ENCODE data around the gene THAP4.

THAP4 gene

DNA sequence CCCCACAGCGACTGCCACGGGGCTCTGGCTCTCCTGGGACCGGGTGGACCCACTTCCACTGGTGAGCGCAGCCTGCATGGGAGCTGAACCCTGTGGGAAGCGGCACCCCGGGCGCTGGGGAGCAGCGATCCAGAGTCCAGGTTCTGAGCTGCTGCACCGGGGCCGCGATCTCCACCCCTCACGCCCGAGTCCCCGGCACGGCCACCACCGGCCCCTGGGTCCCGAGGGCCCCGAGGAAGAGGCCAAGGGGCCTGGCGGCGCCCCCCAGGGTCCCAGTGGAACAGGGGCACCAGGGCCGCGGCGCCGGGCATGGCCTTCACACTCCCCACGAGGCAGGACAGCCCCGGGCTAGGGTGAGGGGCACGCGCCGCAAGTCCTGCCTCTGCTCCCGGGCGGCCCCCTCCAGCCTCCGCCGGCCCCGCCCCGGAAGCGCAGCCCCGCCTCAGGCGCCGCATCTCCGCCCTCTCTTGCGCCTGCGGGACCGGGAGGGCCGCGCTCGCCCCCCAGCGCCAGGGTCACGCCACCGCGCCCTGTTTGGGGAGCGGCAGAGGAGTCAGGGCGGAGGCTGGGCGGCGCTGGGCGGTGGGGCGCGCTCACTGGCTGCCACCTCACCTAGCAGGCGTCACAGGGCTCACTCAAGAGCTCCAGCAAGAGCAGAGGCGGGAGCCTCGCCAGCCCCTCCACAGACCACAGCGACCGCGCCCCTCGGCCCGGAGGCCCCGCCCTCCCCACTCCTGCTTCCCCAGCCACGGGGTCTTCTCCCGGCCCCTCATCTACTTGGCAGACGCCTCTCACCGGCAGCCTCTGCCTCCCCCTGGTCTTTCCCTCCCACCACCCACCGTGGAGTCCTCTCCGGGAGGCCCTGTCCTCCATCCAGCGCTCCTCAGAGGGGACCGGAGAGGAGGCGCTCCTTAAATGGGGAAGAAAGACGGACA lies 26.8 kb downstream of the THAP4 start:
- H3K9me2 ChIP-seq (replicated peaks; ENCODE audit: insufficient read depth, low read length), result no peaks in the 10 kb centered on the region
- peaks cover 16% of the 10 kb centered on the region for H3K79me2 ChIP-seq (ENCODE audit: low read length)
- H3K4me2 ChIP-seq (ENCODE audit: low read depth, low read length), result peak overlapping the region; percentile 52; the same call in 1 of the 2 replicates
- no peaks in the 10 kb centered on the region for H3K27me3 ChIP-seq (replicated peaks; ENCODE audit: insufficient read depth, low read length)
- TF ChIP-seq CTCF (IDR thresholded peaks at IDR 0.05; ENCODE audit: low read length) (peak; percentile 38), EZH2phosphoT487 (IDR thresholded peaks at IDR 0.05; ENCODE audit: low read length) (no peak)
- peak; percentile 63 for DNase-seq
- H3K9ac ChIP-seq (ENCODE audit: low read length), result no peak overlapping the region
- H3K4me1 ChIP-seq (ENCODE audit: low read length), result no peaks in the 10 kb centered on the region
- H3K4me3 ChIP-seq (ENCODE audit: low read length), result peak overlapping the region; percentile 27; the same call in 1 of the 2 replicates
- H2AFZ ChIP-seq (ENCODE audit: low read length), result no peak overlapping the region
- no peaks in the 10 kb centered on the region for H3K36me3 ChIP-seq (replicated peaks; ENCODE audit: insufficient read depth, low read length)
- H4K20me1 ChIP-seq (ENCODE audit: insufficient read depth, low read length), result no peaks in the 10 kb centered on the region
- no peaks in the 10 kb centered on the region for H3K9me3 ChIP-seq (replicated peaks; ENCODE audit: insufficient read depth, low read length)
- H3F3A ChIP-seq (ENCODE audit: insufficient read depth, low read length), result no peaks in the 10 kb centered on the region
- no peak overlapping the region for H3K27ac ChIP-seq (ENCODE audit: low read length)

DNA sequence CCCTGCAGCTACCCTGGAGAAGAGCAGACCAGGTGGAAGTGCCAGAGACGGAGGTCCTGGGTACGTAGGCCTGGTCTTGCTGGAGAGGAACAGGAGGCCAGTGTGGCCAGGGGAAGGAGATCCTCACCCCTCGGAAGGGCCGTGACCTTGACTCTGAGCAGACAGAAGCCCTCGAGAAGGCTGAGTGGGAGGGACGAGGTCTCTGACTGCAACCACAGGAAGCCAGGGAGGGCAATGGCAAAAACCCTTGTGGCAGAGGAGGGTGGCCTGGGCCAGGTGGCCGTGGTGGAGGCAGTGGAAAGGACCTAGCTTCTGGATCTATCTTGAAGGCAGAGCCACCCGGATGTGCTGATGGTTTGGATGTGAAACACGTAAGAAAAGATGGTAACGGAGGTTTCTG lies 28.1 kb downstream of the THAP4 start:
- Histone ChIP-seq H3K27ac (ENCODE audit: low read length) (no peak overlapping the region), H3K9me2 (replicated peaks; ENCODE audit: insufficient read depth, low read length) (no peaks in the 10 kb centered on the region), H3K9me3 (replicated peaks; ENCODE audit: insufficient read depth, low read length) (no peaks in the 10 kb centered on the region), H3F3A (ENCODE audit: insufficient read depth, low read length) (no peaks in the 10 kb centered on the region), H4K20me1 (ENCODE audit: insufficient read depth, low read length) (no peaks in the 10 kb centered on the region), H3K36me3 (replicated peaks; ENCODE audit: insufficient read depth, low read length) (no peaks in the 10 kb centered on the region), H3K4me1 (ENCODE audit: low read length) (no peaks in the 10 kb centered on the region), H2AFZ (ENCODE audit: low read length) (no peak overlapping the region), H3K4me2 (ENCODE audit: low read depth, low read length) (no peak overlapping the region), H3K4me3 (ENCODE audit: low read length) (no peak overlapping the region), H3K27me3 (replicated peaks; ENCODE audit: insufficient read depth, low read length) (no peaks in the 10 kb centered on the region), H3K9ac (ENCODE audit: low read length) (no peak overlapping the region), H3K79me2 (ENCODE audit: low read length) (peaks cover 13% of the 10 kb centered on the region; the same call in 1 of the 2 replicates)
- DNase-seq, result no peak
- TF ChIP-seq EZH2phosphoT487 (IDR thresholded peaks at IDR 0.05; ENCODE audit: low read length), result no peak
- TF ChIP-seq CTCF (IDR thresholded peaks at IDR 0.05; ENCODE audit: low read length), result no peak
- no peak for TF ChIP-seq EZH2 (optimal IDR thresholded peaks at IDR 0.05; ENCODE audit: low read depth, low read length)

- H3K36me3 ChIP-seq (replicated peaks; ENCODE audit: insufficient read depth, low read length), result no peaks in the 10 kb centered on the region
- H3K4me2 ChIP-seq (ENCODE audit: low read depth, low read length), result no peak overlapping the region
- no peak overlapping the region for H3K27ac ChIP-seq (ENCODE audit: low read length)
- no peaks in the 10 kb centered on the region for H3F3A ChIP-seq (ENCODE audit: insufficient read depth, low read length)
- H3K79me2 ChIP-seq (ENCODE audit: low read length), result peaks cover 10% of the 10 kb centered on the region; the same call in 1 of the 2 replicates
- no peak overlapping the region for H2AFZ ChIP-seq (ENCODE audit: low read length)
- no peak overlapping the region for H3K9ac ChIP-seq (ENCODE audit: low read length)
- DNase-seq, result no peak
- no peaks in the 10 kb centered on the region for H3K9me3 ChIP-seq (replicated peaks; ENCODE audit: insufficient read depth, low read length)
- H4K20me1 ChIP-seq (ENCODE audit: insufficient read depth, low read length), result no peaks in the 10 kb centered on the region
- no peaks in the 10 kb centered on the region for H3K27me3 ChIP-seq (replicated peaks; ENCODE audit: insufficient read depth, low read length)
- no peaks in the 10 kb centered on the region for H3K4me1 ChIP-seq (ENCODE audit: low read length)
- H3K4me3 ChIP-seq (ENCODE audit: low read length), result no peak overlapping the region
- no peaks in the 10 kb centered on the region for H3K9me2 ChIP-seq (replicated peaks; ENCODE audit: insufficient read depth, low read length)
- TF ChIP-seq EZH2phosphoT487 (IDR thresholded peaks at IDR 0.05; ENCODE audit: low read length), result no peak
- TF ChIP-seq CTCF (IDR thresholded peaks at IDR 0.05; ENCODE audit: low read length), result no peak
- no peak for TF ChIP-seq EZH2 (optimal IDR thresholded peaks at IDR 0.05; ENCODE audit: low read depth, low read length)
Observed at GRCh38 chr2:241607162-241607885, 29.6 kb downstream of the THAP4 start.

All from MM.1S (cell line).